CD4-positive, alpha-beta T cell treated with Interleukin-4 for 4 hours (primary cell): ENCODE measurements around the gene CENPM.
A peak's percentile ranks its signal among the peaks of the same experiment; 100 is the strongest.
"Not testable (repeated sequence)": the region's sequence is repeated elsewhere in the genome, so short reads cannot be mapped to it uniquely, and the experiment has no call there.

Source experiments
- DNase-seq: peaks from one replicate; pipeline ENCODE4 v3.0.0-alpha.2; 2020

CENPM gene

DNA sequence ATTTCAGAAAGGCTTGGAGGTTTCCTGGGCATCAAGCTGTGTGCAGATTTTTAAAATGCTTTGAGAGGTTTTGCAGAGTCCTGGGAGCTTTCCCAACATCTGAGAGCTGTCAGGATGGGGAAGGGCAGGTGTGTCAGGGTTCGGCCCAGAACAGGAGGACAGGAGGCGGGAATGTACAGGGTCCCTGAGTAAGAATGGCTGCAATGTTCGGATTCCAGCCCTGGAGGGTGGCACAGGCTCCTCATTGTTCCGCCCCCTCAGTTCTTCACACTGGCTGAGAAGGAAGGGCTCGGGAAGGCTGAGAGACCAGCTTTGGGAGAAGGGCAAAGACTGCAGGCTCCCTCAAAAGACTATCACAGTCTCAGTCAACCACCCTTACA, 17.1 kb upstream of the CENPM start:
- DNase-seq, result no peak

DNA sequence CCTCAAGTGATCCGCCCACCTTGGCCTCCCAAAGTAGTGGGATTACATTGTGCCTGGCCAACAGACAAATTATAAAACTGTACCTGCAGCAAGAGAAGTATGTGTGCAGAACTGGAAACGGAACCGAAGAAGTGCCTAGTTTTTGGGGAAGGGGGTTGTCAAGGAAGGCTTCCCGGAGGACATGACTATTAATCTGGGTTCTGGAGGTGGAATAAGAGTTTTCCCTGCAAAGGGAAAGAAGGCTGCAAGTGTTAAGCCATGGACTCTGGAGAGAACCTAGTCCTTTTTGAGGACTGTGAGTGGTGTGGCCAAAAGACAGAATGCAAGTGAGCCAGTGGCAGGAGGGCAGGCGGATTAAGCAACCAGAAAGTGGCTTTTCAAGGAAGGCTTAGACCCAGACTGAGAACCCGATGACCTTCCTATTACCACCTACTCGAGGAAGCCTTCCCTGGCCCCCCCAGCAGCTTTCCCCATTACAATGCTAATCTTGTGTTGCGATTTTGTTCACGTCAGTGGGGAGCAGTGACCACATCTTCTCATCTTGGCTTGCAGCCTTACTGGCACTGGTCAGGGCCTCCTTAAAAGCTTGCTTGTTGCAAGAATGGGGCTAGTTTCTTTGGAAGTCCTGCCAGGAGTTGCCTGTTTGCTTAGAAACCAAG, 16.6 kb upstream of the CENPM start:
- no peak for DNase-seq

DNA sequence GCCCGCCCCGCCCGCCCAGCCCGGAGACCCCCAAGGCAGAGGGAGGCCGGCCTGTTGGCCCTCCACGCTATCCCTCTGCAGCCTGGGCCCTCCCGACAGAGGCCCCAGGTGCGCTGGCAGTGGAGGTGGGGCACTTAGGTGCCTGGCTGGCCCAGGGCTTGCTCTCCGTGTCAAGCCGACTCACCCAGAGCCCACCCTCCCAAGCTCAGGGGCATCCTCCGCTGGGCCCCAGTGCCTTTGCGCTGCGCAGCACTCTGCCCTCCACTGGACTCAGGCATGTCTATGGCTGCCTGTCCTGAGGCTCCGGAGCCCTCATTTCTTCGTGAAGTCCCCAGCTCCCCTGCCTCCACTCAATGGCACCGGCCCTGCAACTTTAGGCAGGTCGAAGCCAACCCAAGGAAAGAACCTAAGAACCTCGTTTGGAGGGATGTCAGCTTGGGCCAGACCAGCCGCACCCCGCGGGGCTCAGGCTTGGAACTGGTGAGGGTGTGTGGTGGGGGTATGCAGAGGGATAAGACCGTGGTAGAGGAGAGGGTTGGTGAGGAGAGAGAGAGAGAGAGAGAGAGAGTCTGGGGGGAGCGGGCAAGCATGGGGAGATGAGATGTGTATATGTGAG, 11.1 kb upstream of the CENPM start:
- no peak for DNase-seq

DNA sequence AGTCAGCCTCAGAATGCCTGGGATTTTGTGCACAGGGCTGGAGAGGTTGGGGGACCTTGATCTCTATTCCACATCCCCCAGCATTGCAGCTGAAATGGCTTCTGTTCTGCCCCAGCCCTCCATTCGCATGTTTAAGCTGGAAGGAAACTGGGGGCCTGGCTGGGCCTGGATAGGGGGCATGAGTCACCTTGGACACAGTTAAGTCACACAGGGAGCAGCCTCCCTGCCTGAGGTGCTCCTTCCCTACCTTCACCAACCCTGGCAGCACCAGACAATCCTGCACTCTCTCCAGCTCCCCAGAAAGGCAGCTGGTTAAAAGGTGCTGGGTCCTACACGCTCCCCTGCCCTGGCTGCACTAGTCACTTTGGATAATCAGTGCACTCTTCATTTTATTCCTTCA, 5.8 kb upstream of the CENPM start:
- no peak for DNase-seq

DNA sequence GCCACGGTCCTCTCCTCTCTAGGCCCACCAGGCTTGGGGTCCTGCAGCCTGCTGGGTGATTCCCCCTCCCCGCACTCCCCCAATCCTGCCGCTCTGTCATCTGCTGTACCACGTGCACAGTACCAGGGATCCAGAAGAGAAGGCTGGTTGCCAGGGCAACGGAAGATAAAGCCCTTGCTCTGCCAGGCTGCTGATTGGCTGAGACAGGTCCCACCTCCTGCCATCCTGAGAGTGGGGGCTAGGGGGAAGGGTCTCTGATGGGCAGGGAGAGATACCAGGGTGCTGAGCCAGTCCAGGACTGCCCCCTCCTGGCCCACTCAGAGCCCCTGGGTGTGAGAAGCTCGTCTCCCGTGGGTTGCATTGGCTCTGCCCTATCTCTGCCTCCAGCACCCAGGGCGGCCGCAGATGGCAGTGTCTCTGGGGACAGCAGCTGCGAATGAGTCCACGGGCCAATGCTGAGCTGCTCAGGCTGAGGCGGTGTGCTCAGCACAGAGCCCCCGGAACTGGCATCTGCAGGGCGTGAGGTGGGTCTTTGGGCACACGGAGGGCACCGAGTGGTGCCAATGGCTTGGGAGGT, 5.0 kb upstream of the CENPM start, which contains the start of gene SMIM45:
TSS of gene SMIM45 (plus strand) at position 253 of the 577 bp plus-strand sequence.
- no peak for DNase-seq

DNA sequence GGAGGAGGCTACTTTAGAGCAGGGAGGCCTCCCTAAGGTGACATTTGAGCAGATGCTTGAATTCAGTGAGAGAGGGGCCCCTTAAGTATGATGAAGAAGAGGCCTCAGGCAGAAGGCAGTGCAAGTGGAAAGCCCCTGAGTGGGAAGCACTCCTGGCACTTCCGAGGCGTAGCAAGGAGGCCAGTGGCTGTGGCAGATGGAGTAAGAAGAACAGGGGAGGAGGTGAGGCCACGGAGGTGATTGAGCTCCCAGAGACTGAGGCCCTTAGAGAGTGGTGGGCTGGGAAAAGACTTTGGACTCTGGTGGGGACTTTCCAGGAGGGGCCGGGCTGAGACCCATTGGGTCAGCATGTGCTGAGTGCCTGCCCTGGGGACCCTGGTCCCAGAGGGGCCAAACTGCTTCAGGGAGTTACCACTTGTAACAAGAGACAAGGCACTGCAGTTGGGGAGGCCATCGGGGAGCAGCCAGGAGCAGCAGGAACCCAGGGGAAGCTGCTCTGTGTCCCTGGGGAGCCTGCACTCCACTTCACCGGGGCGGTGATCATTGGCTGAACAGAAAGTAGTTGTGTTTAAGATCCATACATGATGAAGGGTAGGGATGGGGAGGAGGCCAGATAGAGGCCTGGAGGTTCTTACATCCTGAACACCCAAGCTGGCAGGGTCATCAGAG, 2.5 kb upstream of the CENPM start:
- DNase-seq, result no peak

DNA sequence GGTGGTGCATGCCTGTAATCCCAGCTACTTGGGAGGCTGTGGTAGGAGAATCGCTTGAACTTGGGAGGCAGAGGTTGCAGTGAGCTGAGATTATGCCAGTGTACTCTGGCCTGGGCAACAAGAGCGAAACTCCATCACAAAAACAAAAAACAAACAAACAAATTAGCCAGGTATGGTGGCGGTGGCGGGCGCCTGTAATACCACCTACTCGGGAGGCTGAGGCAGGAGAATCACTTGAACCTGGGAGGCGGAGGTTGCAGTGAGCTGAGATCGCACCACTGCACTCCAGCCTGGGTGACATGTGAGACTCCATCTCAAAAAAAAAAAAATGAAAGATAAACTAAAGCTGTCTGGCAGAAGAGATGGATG, 2.0 kb upstream of the CENPM start:
- not testable (repeated sequence) for DNase-seq

DNA sequence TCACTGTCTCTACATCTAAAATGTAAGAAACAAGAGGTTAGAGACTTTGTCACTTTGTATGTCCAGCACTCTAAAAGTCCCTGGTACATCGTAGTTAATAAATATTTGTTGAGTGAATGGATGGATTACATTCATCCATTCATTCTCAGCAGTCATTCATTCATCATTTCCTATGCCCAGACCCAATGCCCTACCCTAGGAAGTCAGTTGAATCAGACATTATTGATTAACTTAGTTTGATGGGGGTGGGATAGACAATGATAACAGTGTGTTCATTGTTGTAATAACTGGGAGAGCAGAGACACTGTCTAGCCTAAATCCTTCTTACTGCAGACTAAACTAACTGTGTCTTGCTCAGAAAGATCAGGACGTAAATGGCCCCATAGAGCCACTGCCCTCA, 1.2 kb upstream of the CENPM start:
- DNase-seq, result no peak

DNA sequence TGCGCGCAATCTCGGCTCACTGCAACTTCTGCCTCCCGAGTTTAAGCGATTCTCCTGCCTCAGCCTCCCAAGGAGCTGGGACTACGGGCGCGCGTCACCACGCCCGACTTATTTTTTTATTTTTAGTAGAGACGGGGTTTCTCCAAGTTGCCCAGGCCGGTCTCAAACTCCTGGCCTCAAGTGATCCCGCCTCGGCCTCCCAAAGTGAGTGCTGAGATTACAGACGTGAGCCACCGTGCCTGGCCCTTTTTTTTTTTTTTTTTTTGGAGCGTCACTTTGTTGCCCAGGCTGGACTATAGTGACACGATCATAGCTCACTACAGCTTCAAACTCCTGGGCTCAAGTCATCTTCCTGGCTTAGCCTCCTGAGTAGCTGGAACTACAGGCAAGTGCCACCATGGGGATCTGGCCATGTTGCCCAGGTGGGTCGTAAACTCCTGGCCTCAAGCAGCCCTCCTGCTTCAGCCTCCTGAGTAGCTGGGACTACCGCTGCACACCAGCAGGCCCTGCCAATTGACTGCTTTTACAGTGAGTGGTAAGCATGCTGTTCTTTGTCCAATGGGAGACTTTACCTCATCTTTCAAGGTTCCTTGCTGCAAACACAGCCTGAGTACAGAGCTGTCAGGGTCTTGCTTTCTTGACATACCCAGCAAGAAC, 600 bp upstream of the CENPM start:
- DNase-seq, result no peak

DNA sequence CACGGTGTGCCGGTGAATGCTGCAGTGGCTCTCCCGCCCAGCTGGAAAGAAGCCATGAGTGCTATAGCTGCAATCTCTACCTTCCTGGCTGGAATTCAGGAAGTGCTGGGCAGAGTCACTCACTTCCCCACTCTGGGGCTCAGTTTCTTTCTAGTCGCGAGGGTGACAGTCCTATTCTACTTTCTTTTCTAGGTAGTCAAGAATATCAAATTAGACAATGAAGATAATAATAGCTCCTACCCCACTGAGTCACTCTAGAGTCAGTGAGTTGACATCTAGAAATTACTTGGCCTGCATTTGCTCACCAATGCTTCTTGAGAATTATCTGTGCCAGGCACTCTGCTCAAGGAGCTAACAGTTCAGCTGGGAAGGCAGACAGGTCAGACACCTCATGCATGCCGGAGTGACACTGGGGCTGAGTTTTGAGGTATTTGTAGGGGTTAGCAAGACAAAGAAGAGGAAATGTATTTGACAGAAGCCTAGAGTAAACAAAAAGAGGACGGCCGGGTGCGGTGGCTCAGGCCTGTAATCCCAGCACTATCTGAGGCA, 3.2 kb downstream of the CENPM start:
- DNase-seq, result no peak

DNA sequence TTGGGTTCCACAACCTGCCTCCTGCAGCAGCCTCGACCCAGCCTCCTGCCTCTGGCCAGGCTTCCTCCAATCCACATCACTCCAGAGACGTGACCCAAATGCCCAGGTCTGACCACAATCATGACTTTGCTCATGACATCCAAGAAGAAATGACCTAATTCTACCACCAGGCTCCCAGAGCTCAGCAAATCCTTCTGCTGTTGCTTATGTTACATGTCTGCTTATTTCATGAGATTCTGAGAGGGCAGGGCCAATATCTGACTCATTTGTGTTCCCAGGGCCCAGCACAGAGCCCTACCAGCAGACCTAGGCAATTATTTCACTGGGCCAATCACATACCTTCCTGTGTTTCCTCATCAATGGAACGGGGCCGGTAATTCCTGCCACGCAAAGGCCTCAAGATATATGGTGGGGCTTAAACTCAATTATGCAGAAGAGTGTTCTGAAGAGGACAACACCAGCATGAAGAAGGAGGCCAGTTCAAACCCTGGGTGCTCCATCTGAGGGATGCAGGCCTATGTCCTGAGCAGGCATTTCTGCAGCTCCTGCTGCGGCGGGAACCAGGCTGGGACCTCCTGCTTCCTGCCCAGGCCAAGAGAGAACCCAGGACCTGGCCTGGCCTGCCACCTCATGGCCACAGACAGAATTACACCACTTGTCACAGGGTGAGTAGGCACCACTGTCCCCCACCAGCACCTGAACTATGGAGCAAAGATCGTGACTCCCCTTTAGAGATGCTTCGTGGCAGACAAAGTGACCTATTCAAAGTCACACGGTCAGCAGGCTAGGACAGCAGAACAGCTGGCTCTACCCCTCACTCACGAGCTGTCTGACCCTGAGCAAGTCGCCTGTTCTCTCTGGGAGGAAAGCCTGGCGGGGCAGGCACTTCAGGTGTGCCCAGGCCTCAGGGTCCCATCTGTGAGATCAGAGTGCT, 5.9 kb downstream of the CENPM start:
- peak; percentile 90 for DNase-seq

DNA sequence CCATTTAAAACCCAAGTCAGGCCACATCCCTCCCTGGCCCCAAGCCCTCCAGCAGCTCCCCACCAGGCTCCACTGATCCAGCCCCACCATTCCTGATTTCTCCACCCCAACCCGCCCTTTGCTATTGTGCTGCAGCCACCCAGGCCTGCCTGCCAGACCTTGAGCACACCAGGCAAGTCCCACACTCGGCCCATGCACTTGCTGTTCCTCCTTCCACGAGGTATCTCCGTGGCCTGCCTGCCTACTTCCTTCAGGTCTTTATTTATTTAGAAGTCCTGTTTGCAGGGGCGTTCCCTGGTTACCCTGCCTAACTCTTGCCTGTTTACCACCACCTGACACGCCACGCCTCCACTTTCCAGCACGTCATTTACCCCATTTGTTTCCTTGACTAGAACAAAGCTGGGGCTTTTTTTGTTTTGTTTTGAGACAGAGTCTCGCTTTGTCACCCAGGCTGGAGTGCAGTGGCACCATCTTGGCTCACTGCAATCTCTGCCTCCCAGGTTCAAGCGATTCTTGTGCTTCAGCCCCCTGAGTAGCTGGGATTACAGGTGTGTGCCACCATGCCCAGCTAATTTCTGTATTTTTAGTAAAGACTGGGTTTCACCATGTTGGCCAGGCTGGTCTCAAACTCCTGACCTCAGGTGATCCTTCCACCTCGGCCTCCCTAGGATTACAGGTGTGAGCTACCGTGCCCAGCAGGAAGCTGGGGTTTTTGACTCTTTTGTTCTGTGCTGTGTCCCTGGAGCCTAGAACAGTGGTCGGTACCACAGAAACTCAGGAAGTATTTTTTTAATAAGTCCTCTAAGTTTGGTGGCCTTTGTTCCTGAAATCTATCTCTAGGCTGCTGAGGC, 6.7 kb downstream of the CENPM start:
- DNase-seq, result peak; percentile 99

DNA sequence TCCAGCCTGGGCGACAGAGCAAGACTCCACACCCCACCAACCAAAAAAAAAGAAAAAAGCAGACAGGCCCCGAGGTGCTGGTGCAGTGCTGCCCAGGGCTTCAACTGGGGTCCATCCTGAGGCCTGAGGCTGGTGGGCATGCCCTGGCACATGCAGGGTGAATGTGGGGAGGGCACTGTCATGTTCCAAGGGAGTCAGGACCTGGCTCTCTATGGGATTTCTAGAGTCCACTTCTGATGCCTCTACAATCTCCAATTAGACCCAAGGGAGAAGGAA, 10.1 kb downstream of the CENPM start:
- DNase-seq, result no peak

DNA sequence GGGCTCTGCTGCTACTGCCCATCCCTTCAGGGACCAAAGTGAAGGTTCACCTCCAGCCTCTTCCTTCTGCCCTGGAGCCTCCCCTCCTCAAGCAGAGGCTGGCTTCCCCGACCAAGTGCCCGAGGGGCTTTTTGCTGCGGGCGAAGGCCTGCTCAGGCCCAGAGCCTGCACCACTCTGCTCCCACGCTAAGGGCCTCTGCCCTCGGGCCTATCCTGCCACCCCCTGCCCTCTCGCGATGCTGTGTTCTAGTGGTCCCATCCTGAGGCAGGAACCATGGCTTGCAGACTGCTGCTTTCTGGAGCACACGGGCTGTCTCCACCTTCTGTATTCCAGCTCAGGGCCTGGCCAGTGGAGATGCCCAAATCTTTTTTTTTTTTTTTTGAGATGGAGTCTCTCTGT, 11.4 kb downstream of the CENPM start:
- DNase-seq, result no peak

DNA sequence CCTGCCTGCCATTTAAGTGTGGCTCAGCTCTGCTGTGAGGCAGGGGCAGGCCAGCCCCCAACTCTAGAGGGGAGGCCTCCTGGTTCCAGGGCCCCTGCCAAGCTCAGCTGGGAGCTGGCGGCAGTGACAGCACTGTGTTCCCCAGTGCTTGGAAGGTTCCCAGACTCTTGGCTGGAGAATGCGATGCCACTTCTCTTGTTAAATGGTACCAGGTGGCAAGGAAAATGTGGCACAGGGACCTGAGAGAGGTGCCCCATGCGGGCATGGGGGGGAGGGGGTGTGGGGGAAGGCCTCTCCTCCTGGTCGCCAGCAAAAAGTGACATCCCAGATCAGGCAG, 12.0 kb downstream of the CENPM start:
- DNase-seq, result no peak

DNA sequence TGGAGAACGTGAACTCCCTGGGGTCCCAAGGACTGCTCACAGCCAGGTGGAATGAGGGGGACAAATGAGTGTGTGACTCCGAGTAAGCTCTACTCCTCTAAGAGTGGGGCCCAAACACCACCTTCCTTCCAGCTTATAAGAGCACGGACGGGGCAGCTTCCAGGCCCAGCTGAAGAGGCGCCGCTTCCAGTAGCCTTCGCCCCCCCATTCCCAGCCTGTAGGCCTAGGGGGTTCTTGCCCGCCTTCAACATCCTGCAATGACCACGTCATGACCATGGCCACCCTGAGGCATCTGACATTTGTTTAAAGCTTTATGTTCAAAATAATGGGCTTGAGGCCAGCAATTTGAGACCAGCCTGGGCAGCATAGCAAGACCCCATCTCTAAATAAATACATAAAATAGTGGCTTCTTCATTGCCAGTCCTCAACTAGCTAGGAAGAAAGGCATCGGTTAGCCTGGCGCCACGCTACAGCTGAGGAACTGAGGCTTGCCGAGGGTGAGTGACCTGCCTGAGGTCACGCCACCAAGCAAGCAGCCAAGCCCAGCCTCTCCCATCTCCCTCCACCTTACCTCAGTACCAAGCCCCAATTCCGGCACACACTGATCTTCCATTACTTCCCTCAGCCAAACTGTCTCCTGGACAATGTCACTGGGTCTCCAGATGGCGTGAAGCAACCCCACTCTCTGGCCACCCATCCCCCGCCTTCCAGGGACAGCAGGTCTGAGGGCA, 12.5 kb downstream of the CENPM start:
- no peak for DNase-seq

DNA sequence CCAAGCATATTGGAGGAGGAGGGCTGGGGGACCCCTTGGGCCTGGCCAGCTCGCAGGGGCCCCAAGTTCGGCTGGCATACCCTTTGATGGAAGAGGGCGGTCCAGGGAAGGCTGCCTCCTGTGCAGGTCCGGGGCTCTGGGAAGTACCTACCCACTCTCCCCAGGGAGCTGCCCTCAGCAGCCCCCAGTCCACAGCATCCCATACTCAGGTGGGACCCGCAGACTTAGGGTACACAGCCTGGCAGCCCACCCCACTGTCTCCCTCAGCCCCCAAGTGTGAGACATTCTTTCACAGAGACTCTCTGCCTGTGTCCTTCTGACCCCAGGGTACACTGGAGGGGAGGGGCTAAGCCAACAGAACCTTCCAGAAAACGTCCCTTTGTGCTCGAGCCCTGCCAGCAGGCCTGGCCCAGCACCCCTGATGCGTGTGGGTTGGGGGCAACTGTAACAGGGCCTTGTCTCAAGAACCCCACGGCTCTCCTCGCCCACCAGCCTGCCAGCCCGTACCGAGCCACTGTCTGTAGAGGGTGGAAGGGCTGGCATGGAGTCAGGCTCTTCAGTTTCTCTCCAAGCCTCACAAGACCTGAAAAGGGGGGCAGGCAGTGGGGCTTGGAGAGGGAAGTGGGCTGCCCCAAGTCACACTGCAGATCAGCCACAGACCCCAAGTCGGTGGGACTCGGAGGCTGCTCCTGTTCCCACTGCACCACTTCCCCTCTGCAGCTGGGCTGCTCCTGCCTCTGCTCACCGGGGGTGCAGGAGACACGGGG, 13.4 kb downstream of the CENPM start:
- DNase-seq, result no peak

DNA sequence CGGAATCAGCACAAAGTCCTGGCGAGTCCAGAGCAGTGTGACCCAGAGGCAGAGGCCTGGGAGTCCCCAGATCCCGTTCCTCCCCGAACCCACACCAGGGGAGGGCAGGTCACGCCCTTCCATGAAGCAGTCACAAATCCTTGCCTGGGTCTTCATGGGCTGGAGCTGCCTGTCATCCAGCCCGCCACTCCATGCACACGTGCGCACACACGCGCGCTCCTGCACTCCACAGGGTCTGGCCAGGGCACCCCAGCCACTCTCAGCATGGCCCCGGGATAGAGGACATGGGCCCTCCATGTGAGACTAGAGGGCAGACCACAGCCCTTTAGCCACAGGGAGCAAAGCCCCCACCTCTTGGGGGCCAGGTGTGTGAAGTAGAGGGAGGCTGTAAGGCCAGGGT, 14.6 kb downstream of the CENPM start:
- DNase-seq, result no peak

DNA sequence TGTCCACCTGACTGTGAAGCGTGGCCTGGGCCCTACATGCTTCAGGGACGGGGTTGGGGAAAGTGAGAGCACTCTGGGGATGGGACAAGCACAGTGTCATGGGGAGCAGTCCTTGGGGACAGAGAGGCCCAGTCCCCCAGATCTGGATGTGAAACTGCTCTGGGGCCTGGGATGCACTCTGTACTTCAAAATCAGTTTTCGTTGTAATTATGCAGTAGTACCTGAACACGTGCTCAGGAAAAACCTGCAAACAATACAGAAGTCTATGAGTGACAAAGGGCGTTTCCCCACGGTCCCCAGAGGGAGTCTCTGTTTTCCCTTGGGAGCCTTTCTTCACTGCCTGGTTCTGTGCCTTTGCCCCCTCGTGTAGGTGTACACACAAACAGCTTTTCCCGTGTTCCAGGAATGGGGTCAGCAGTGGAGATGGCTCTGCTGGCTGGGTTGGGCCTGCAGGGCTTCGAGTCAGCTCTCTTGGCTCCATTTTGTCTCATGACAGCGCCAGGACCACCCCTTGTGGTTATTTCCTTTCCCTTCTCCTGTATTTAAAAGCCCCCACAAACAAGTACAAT, 15.2 kb downstream of the CENPM start:
- no peak for DNase-seq

DNA sequence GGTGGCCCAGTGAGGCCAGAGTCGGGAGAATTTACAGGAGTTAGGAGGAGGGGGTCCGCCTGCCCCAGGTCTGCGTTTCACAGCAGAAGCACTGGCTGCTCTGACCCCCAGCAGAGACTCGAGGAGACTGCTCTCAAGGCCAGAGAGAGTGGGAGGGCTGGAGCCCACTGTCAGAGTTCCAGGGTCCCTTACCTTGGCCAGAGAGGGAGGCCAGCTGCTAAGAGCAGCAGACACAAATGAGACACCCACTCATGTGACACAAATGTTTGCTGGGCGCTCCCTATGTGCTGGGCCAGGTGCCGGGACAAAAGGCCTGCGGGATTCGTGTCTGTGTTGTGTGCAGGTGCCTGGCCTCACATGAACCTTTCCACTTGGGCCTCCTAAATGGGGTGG, 17.5 kb downstream of the CENPM start:
- DNase-seq, result no peak
